ENCODE data around the gene KCNQ1. TPM values are rescaled to one million over a fixed set of nuclear protein-coding genes. Genes with fewer than 3 reads are reported as not detected.

Gene KCNQ1
- total RNA-seq, 1 experiment from 2014 or later, result 10.7 TPM

GRCh38 chr11:2716376-2717095 lies 271.7 kb downstream of the KCNQ1 start:
- no peak for DNase-seq (ENCODE audit: low read depth, low spot score)
- no peak overlapping the region for H3K9ac ChIP-seq (ENCODE audit: low read length)
- H3K27ac ChIP-seq (ENCODE audit: low read depth, low read length), result no peak overlapping the region
- intact Hi-C loops (cut with micrococcal nuclease), result no loop called here
- POLR2A ChIA-PET, result no interaction called here
- CTCF ChIA-PET, result no interaction called here
- no peaks in the 10 kb centered on the region for H3K9me2 ChIP-seq (ENCODE audit: insufficient read depth)
- TF ChIP-seq ZNF274 (IDR thresholded peaks at IDR 0.05; ENCODE audit: low read depth, low read length) (no peak), POLR2AphosphoS5 (IDR thresholded peaks at IDR 0.05; ENCODE audit: low read depth, low read length) (no peak), CBX3 (IDR thresholded peaks at IDR 0.05; ENCODE audit: low read depth) (no peak), EZH2phosphoT487 (IDR thresholded peaks at IDR 0.05; ENCODE audit: borderline replicate concordance) (no peak), TCF7L2 (IDR thresholded peaks at IDR 0.05; ENCODE audit: borderline replicate concordance, extremely low read depth, insufficient read depth, insufficient read length) (no peak), EGR1 (IDR thresholded peaks at IDR 0.05; ENCODE audit: low read depth) (no peak), JUND (IDR thresholded peaks at IDR 0.05) (no peak), ELF1 (IDR thresholded peaks at IDR 0.05; ENCODE audit: borderline replicate concordance, low read depth) (no peak), YY1 (IDR thresholded peaks at IDR 0.05; ENCODE audit: extremely low read depth, insufficient replicate concordance, low read depth, low read length) (no peak), EZH2 (IDR thresholded peaks at IDR 0.05) (no peak), CEBPB (IDR thresholded peaks at IDR 0.05; ENCODE audit: low read depth) (no peak), ATF3 (IDR thresholded peaks at IDR 0.05) (no peak), FOSL1 (IDR thresholded peaks at IDR 0.05; ENCODE audit: low read depth) (no peak), POLR2A (IDR thresholded peaks at IDR 0.05; ENCODE audit: borderline replicate concordance, extremely low read depth, insufficient read depth, insufficient read length) (no peak), RAD21 (IDR thresholded peaks at IDR 0.05; ENCODE audit: low read depth) (no peak), SRF (IDR thresholded peaks at IDR 0.05; ENCODE audit: low read depth) (no peak), CTCF (IDR thresholded peaks at IDR 0.05 in 2 of 3, conservative IDR thresholded peaks at IDR 0.05 in 1 of 3; ENCODE audit: borderline replicate concordance in 1 of 3, insufficient read depth in 1 of 3, low read depth in 2 of 3, low read length in 2 of 3) (no peak)
- TF ChIP-seq, protein P1, sequence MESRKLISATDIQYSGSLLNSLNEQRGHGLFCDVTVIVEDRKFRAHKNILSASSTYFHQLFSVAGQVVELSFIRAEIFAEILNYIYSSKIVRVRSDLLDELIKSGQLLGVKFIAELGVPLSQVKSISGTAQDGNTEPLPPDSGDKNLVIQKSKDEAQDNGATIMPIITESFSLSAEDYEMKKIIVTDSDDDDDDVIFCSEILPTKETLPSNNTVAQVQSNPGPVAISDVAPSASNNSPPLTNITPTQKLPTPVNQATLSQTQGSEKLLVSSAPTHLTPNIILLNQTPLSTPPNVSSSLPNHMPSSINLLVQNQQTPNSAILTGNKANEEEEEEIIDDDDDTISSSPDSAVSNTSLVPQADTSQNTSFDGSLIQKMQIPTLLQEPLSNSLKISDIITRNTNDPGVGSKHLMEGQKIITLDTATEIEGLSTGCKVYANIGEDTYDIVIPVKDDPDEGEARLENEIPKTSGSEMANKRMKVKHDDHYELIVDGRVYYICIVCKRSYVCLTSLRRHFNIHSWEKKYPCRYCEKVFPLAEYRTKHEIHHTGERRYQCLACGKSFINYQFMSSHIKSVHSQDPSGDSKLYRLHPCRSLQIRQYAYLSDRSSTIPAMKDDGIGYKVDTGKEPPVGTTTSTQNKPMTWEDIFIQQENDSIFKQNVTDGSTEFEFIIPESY (IDR thresholded peaks at IDR 0.05; ENCODE audit: extremely low read depth, insufficient replicate concordance, low read length), result no peak
- TF ChIP-seq, protein P2, sequence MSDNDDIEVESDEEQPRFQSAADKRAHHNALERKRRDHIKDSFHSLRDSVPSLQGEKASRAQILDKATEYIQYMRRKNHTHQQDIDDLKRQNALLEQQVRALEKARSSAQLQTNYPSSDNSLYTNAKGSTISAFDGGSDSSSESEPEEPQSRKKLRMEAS (IDR thresholded peaks at IDR 0.05), result no peak
- no peaks in the 10 kb centered on the region for H3K27me3 ChIP-seq (ENCODE audit: insufficient read depth, low read length)
- no peak overlapping the region for H2AFZ ChIP-seq (ENCODE audit: low read depth, low read length, poor library complexity, severe bottlenecking)
- no peaks in the 10 kb centered on the region for H4K20me1 ChIP-seq (ENCODE audit: insufficient read depth)
- no peak overlapping the region for H3K4me3 ChIP-seq (replicated peaks in 1 of 2; ENCODE audit: low read depth in 1 of 2, low read length in 2 of 2)
- H3K79me2 ChIP-seq (ENCODE audit: insufficient read depth, low read length), result no peaks in the 10 kb centered on the region
- H3K36me3 ChIP-seq (ENCODE audit: control insufficient read depth in 1 of 2, insufficient read depth in 2 of 2, low read length in 2 of 2), result no peaks in the 10 kb centered on the region
- no peak for ATAC-seq
- H3K4me1 ChIP-seq (ENCODE audit: control insufficient read depth in 1 of 2, insufficient read depth in 2 of 2, low read length in 2 of 2), result no peaks in the 10 kb centered on the region
- H3K9me3 ChIP-seq (ENCODE audit: control insufficient read depth in 1 of 2, insufficient read depth in 1 of 2, low read depth in 1 of 2, low read length in 2 of 2), result no peaks in the 10 kb centered on the region
- RAD21 ChIA-PET (ENCODE audit: low non-redundant PET in 1 of 2, low total read pairs in 2 of 2, uncharacterized antibody in 2 of 2, unreplicated experiment in 2 of 2), result no interaction called here
- BruUV-seq (replicated peaks), result no TSS peak
- no peak overlapping the region for H3K4me2 ChIP-seq (ENCODE audit: low read length)
